ENCODE measurements around the gene SEPTIN6.
"Not testable (repeated sequence)": the region's sequence is repeated elsewhere in the genome, so short reads cannot be mapped to it uniquely, and the experiment has no call there.

The SEPTIN6 gene

GRCh38 chrX:119690921-119691716, 1.8 kb downstream of the SEPTIN6 start:
- DNase-seq: no peak

GRCh38 chrX:119688911-119689321, 4.1 kb downstream of the SEPTIN6 start:
- DNase-seq: no peak

GRCh38 chrX:119687661-119688413, 5.1 kb downstream of the SEPTIN6 start:
- no peak for DNase-seq

- peak; percentile 82 for DNase-seq
These were observed 6.8 kb downstream of the SEPTIN6 start for GRCh38 chrX:119686087-119686691.

GRCh38 chrX:119685225-119686066, 7.5 kb downstream of the SEPTIN6 start:
- DNase-seq: peak; percentile 68

GRCh38 chrX:119684916-119685224, 8.1 kb downstream of the SEPTIN6 start:
- no peak for DNase-seq

GRCh38 chrX:119684312-119684711, 8.7 kb downstream of the SEPTIN6 start:
- not testable (repeated sequence) for DNase-seq

GRCh38 chrX:119682019-119682989, 10.7 kb downstream of the SEPTIN6 start:
- no peak for DNase-seq

- no peak for DNase-seq
These were observed 15.3 kb downstream of the SEPTIN6 start for GRCh38 chrX:119677654-119677981.

- peak; percentile 32 for DNase-seq
These were observed 15.9 kb downstream of the SEPTIN6 start for GRCh38 chrX:119676949-119677653.

- DNase-seq: no peak
These were observed 19.6 kb downstream of the SEPTIN6 start for GRCh38 chrX:119673336-119673735.

- no peak for DNase-seq
These were observed 20.5 kb downstream of the SEPTIN6 start for GRCh38 chrX:119672426-119672825.

GRCh38 chrX:119669424-119670037, 23.4 kb downstream of the SEPTIN6 start:
- peak; percentile 29 for DNase-seq

- DNase-seq: peak; percentile 76
These were observed 25.7 kb downstream of the SEPTIN6 start for GRCh38 chrX:119667111-119667878.

GRCh38 chrX:119664877-119665276, 28.1 kb downstream of the SEPTIN6 start:
- DNase-seq: not testable (repeated sequence)

GRCh38 chrX:119661486-119661885, 31.5 kb downstream of the SEPTIN6 start:
- no peak for DNase-seq

GRCh38 chrX:119659522-119659921, 33.4 kb downstream of the SEPTIN6 start:
- no peak for DNase-seq

- peak; percentile 30 for DNase-seq
These were observed 37.8 kb downstream of the SEPTIN6 start for GRCh38 chrX:119655125-119655524.

GRCh38 chrX:119654112-119654531, 38.8 kb downstream of the SEPTIN6 start:
- peak; percentile 79 for DNase-seq

- DNase-seq: no peak
These were observed 44.6 kb downstream of the SEPTIN6 start for GRCh38 chrX:119648421-119648775.

Data from right hindlimb (tissue), 1 donor.